Adrenal gland (tissue), 5 donors: ENCODE data around the gene LARP1B.

Source experiments
- CTCF ChIP-seq, 6 experiments: fragments of 450-650 bp in 4 of 6; fragments of 200-600 bp in 2 of 6; sonication (generic) in 1 of 6; IDR thresholded peaks; 1 replicate in 5 of 6; 2 replicates in 1 of 6; pipeline versions ENCODE4 v1.5.1 to v1.8.0; 2016 to 2021; ENCODE audit warnings: antibody characterized with exemption in 6 of 6, mild to moderate bottlenecking in 2 of 6, moderate library complexity in 1 of 6
- POLR2A ChIP-seq, 2 donors: fragments of 450-650 bp; IDR thresholded peaks; one replicate each; pipeline ENCODE4 v1.6.1; 2017; ENCODE audit warnings: antibody characterized with exemption in 2 of 2, mild to moderate bottlenecking in 2 of 2, moderate library complexity in 1 of 2
- donor health status: DM: no; HTN: no; CAD: no.

GRCh38 chr4:128060699-128061565 is at the start of gene LARP1B:
- peak in 1 of 6 experiments; percentile 4 for TF ChIP-seq CTCF (IDR thresholded peaks at IDR 0.05)
- peak; percentile 84 to 97 for TF ChIP-seq POLR2A (IDR thresholded peaks at IDR 0.05)
